K562 (cell line): ENCODE results near the gene PNPLA1. TPM values are rescaled to one million over a fixed set of nuclear protein-coding genes. Genes with fewer than 3 reads are reported as not detected.

ENCODE experiments used
- CTBP1 ChIP-seq: fragments of 450-650 bp; IDR thresholded peaks from 2 replicates; pipeline ENCODE4 v1.6.1; 2016; ENCODE audit warnings: borderline replicate concordance
- FOXK2 ChIP-seq, 2 experiments: fragments of 450-650 bp; IDR thresholded peaks in 1 of 2; conservative IDR thresholded peaks in 1 of 2; 2 replicates each; pipeline ENCODE4 v1.6.1; 2016; ENCODE audit warnings: low read depth in 2 of 2, mild to moderate bottlenecking in 1 of 2
- GTF2E2 ChIP-seq: fragments of 200-800 bp; sonication (Bioruptor generic); IDR thresholded peaks from 2 replicates; pipeline ENCODE4 v1.6.1; 2016; ENCODE audit warnings: missing genetic modification characterization, missing compliant biosample characterization
- NEUROD1 ChIP-seq: fragments of 150-350 bp; IDR thresholded peaks from 2 replicates; pipeline ENCODE4 v1.6.1; 2014; ENCODE audit warnings: borderline replicate concordance, low read length, low read depth; ENCODE audit not compliant: partially characterized antibody
- PCBP2 ChIP-seq: fragments of 200-400 bp; formaldehyde crosslinking; IDR thresholded peaks from 2 replicates; pipeline ENCODE4 v1.6.1; 2018; ENCODE audit warnings: low read length, low read depth, mild to moderate bottlenecking, moderate library complexity; ENCODE audit not compliant: poor library complexity, severe bottlenecking
- PURB ChIP-seq: sonication (generic); formaldehyde crosslinking; IDR thresholded peaks from 2 replicates; pipeline ENCODE4 v1.9.0; 2021; ENCODE audit warnings: low read depth, mild to moderate bottlenecking, missing genetic modification reagents
- RFX5 ChIP-seq: IDR thresholded peaks from 2 replicates; pipeline ENCODE4 v1.6.1; 2011; ENCODE audit warnings: low read depth, mild to moderate bottlenecking, improper control_type of control experiment, low read length
- RUNX1 ChIP-seq: sonication (generic); IDR thresholded peaks from 2 replicates; pipeline ENCODE4 v1.6.1; 2016; ENCODE audit warnings: antibody characterized with exemption, low read depth
- SRSF7 ChIP-seq: fragments of 200-400 bp; formaldehyde crosslinking; optimal IDR thresholded peaks from 2 replicates; pipeline ENCODE3; 2017; ENCODE audit warnings: mild to moderate bottlenecking, low read depth, low read length
- STAT5B ChIP-seq: fragments of 250-450 bp; sonication (Bioruptor Pico); IDR thresholded peaks from 2 replicates; pipeline ENCODE4 v1.8.0; 2021; ENCODE audit warnings: mild to moderate bottlenecking, inconsistent platforms
- ZBTB34 ChIP-seq: fragments of 250-450 bp; sonication (Bioruptor Pico); IDR thresholded peaks from 2 replicates; pipeline ENCODE4 v1.8.0; 2021; ENCODE audit warnings: mild to moderate bottlenecking, moderate library complexity
- ZNF318 ChIP-seq, 2 experiments: fragments of 450-650 bp; IDR thresholded peaks; 2 replicates each; pipeline ENCODE4 v1.6.1; 2016; ENCODE audit warnings: mild to moderate bottlenecking in 2 of 2, borderline replicate concordance in 1 of 2, low read depth in 1 of 2, moderate library complexity in 1 of 2
- ZNF518B ChIP-seq: fragments of 250-450 bp; sonication (Bioruptor Pico); IDR thresholded peaks from 2 replicates; pipeline ENCODE4 v1.5.0; 2021; ENCODE audit warnings: mild to moderate bottlenecking, moderate library complexity
- polyA plus RNA-seq, 8 experiments: library from polyadenylated mRNA; depleted of rRNA in 4 of 8; stranded (reverse) in 5 of 8; unstranded in 3 of 8; fragments of >200 nt; fragmentation: Nextera tagmentation in 2 of 8; fragmentation: Illumina TruSeq in 1 of 8; extraction: Ambion mirVana in 2 of 8; extraction: Trizol in 1 of 8; gene quantifications; 2 replicates each; pipeline versions ENCODE4 v1.2.1 to v1.2.3, GENCODE V29; 2011 to 2014; ENCODE audit warnings: inconsistent platforms in 1 of 8, missing spikeins in 1 of 8
- total RNA-seq, 7 experiments: library from RNA; depleted of rRNA in 6 of 7; stranded (reverse); fragments of >200 nt in 6 of 7; fragmentation: Illumina TruSeq in 2 of 7; extraction: Trizol in 2 of 7; gene quantifications; 2 replicates each; pipeline versions ENCODE4 v1.2.1 to v1.2.3, GENCODE V29; 2011 to 2021; ENCODE audit warnings: low replicate concordance in 1 of 7

The PNPLA1 gene
- total and polyA plus RNA-seq, 9 of the 15 experiments (the other 6 are each of a cell fraction or from before 2014, with no cell fraction given), result 0.04 to 0.27 (median 0.13) TPM; not detected in 2

- peak in 1 of 2 experiments; percentile 91; a peak in 2 of 4 replicates for TF ChIP-seq ZNF318 (IDR thresholded peaks at IDR 0.05; ENCODE audit: borderline replicate concordance in 1 of 2, low read depth in 1 of 2)
- TF ChIP-seq CTBP1, result peak; percentile 99
- TF ChIP-seq PCBP2, result no peak
- no peak for TF ChIP-seq ZNF518B (CRISPR knock-in tag)
- TF ChIP-seq PURB, result no peak
- no peak for TF ChIP-seq ZBTB34 (CRISPR knock-in tag)
- TF ChIP-seq RFX5, result no peak
- TF ChIP-seq FOXK2 (conservative IDR thresholded peaks at IDR 0.05 in 1 of 2, IDR thresholded peaks at IDR 0.05 in 1 of 2; ENCODE audit: low read depth in 2 of 2), result peak; percentile 62 to 82
- TF ChIP-seq RUNX1, result peak; percentile 88; the same call in 1 of the 2 replicates
- no peak for TF ChIP-seq SRSF7
- TF ChIP-seq GTF2E2 (tag), result no peak
- no peak for TF ChIP-seq NEUROD1
- TF ChIP-seq STAT5B (CRISPR knock-in tag), result no peak
These were observed 81.1 kb downstream of the PNPLA1 start (continued) for GRCh38 chr6:36350681-36351571.
